ELR (cell line): ENCODE results near the gene NUB1.
"Not testable (repeated sequence)": the region's sequence is repeated elsewhere in the genome, so short reads cannot be mapped to it uniquely, and the experiment has no call there.

Source experiments
- DNase-seq: peaks from one replicate; pipeline ENCODE4 v3.0.0-alpha.2; 2015; ENCODE audit warnings: low read depth

NUB1 gene, protein sequence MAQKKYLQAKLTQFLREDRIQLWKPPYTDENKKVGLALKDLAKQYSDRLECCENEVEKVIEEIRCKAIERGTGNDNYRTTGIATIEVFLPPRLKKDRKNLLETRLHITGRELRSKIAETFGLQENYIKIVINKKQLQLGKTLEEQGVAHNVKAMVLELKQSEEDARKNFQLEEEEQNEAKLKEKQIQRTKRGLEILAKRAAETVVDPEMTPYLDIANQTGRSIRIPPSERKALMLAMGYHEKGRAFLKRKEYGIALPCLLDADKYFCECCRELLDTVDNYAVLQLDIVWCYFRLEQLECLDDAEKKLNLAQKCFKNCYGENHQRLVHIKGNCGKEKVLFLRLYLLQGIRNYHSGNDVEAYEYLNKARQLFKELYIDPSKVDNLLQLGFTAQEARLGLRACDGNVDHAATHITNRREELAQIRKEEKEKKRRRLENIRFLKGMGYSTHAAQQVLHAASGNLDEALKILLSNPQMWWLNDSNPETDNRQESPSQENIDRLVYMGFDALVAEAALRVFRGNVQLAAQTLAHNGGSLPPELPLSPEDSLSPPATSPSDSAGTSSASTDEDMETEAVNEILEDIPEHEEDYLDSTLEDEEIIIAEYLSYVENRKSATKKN

DNA sequence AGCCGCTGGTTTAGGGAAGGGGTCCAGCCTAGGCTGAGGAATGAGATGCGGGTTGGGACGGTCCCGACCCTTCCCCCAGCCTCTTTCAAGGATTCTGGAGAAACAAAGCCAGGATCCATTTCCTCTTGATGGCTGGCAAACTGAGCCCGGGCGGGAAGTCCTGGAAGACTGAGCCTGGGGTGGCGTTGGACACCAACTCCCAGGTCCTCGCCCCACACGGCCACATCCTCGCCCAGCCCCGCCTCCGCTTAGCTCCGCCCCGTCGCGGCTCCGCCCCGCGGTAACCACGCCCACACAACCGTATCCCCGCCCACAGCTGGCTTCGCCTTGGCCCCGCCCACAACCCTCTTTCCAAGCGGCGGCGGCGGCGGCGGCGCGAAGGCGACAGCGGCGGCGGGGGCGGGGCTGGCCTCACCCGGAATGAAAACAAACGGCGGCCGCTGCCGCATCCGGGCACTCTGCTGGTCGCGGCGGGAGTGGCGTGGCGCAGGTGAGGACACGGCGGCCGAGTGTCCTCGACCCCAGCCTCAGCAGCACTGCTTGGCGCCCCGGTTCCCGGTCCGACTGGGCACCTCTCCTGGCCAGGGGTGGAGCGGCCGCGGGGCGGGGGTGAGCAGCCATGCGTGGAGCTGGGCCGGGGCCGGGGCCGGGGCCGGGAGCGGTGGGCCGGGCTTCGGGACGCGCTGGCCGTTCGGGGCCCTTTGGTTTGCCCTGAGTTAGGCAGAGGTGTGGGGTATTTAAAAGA is at the start of gene NUB1:
Gene NUB1 (plus strand): TSS at position 456 of the 745 bp plus-strand sequence. CDS start 3,538 bp downstream, outside the sequence.
- DNase-seq = peak; percentile 87

DNA sequence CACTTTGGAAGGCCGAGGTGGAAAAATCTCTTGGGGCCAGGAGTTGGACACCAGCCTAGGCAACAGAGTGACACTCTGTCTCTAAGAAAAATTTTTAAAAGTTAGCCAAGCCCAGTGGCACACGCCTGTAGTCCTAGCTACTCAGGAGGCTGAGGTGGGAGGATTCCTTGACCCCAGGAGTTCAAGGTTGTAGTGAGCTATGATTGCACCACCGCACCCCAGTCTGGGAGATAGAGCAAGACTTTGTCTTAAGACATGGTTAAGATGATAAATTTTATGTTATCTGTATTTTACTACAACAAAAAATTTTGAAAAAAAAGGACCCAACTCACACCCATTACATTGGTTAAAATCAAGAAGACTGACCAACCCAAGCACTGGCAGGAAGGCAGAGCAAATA is 48.8 kb upstream of the NUB1 start:
- no peak for DNase-seq

DNA sequence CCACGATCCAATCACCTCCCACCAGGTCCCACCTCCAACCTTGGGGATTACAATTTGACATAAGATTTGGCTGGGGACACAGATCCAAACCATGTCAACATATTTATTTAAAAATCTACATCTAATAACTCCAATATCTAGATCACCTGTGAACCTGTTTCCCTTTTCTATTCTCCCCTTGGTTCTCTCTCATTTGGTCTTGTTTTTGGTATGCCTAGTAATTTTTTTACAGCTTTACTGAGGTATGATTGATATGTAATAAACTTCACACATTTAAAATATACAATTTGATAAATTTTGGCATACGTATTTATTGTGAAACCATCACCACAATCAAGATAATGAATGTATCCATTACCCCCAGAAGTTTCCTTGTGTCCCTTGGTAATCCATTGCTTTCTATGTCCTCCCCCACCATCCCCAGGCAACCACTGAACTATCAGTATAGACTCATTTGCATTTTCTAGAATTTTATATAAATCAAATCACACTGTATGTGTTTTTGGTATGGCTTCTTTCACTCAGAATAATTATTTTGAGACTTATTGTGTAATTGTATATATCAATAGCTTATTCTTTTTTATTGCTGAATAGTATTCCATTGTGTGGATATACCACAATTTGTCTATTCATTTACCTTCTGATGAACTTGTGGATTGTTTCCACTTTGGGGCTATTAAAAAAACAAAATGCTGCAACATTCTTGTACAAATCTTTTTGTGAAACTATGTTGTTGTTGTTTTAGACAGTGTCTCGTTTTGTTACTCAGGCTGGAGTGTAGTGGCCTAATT is 45.2 kb upstream of the NUB1 start:
- DNase-seq = no peak

DNA sequence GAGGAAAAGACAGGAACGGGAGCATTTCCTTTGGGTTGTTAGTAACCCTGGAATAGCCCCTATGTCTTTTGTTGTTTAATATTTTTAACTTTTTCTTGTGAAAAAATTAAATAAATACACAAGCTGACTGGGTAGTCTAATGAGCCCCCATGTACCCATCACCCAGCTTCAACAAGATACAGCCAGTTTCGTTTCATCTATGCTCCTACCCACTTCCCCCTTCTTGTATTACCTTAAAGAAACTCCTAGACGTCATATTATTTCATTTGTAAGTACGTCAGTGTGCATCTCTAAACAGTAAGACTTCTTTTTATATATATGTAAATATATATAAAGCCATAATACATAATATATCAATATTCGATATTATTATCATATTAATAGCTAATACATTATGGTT is 42.8 kb upstream of the NUB1 start:
- DNase-seq = no peak

DNA sequence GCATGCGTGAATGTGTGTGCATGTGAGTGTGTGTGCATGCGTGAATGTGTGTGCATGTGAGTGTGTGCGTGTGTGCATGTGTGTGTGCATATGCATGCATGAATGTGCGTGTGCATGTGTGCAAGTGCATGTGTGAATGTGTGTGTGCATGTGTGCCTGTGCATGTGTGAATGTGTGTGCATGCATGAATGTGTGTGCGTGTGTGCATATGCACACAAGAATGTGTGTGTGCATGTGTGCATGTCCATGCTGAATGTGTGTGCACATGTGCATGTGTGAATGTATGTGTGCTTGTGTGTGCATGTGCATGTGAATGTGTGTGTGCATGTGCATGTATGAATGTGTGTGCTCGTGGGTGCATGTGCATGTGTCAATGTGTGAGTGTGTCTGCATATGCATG is 42.1 kb upstream of the NUB1 start:
- DNase-seq = no peak

DNA sequence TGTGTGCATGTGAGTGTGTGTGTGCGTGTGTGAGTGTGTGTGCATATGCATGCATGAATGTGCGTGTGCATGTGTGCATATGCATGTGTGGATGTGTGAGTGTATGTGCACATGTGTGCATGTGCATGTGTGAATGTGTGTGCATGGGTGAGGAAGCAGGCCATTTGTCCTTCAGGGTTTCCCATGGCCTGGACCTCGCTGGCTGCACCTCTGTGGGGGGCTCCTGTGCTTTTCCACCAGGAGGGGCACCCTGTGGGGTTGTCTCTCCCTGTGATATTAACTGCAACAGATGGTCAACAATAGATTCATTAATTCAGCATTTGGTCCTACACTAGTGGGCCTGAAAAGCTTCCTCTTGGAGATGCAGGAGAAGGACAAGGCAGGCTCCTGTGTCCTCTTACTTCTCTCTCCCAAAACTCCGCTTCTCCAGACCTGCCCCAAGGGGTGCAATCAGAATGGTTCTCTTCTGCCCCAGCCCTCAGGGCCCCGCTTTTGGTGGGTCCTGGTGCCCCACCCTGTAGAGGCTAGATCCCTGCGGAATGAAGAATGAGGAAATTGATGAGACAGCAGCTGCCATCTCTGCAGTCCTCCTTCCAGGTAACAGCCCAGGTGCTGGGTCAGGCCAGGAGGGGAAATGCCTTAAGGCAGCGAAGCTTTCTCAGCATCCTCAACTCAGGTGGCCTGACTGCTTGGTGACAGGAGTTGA is 41.5 kb upstream of the NUB1 start:
- no peak for DNase-seq

DNA sequence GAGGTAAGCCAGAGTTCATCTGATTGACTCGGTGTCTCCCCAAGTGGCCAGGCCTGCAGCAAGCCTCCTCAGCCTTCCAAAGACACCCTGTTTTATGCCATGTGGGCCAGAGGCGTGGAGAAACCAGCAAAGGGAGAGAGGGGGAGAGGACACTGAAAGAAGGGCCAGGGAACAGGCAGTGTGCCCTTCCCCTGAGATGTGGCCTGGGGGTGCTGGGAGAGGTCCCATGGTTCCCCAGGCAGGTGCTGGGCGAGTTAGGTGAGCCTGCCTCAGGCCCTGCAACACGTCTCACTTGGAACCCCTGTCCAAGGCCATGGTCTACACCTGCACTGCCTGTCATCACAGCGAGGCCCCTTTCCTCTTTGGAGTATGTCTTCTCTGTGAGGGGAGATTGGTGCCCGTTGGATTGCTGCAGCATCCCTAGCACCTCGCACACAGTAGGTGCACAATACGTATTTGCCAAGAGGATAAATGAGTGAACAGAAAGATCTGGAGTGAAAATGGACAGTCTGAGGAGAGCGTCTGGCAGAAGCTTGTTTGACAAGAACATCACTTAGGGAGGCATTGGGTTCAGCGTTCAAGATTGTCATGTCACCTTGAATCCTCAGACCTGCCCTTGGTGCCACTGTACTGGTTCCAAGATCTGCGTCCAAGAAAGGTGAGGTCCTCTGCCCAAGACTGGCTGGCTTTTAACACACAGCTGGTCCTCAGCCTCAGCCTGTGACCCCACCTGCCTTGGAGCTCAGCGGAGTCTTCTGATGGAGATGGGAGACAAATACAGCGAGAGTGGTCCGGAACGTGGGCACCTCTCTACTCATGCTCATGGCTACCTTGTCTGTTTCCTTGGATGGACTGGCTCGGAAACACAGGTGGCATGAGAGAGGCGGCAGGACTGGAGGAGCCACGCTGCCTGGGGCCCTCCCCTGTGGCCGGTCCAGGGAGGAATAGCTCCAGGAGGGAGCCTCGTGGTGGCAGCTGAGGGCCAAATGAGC is 39.8 kb upstream of the NUB1 start:
- no peak for DNase-seq

DNA sequence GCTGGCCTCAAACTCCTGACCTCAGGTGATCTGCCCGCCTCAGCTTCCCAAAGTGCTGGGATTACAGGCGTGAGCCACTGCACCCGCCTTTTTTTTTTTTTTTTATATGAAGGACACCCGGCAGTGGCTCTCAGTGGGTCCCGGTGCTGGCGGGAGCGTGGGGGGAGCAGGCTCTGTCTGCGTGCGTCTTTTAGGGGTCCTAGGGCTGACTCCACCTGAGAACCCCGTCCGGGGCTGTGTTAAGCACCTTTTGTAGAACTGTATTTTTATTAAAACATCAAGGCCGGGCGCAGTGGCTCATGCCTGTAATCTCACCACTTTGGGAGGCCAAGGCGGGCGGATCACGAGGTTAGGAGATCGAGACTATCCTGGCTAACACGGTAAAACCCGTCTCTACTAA is 37.4 kb upstream of the NUB1 start:
- not testable (repeated sequence) for DNase-seq

DNA sequence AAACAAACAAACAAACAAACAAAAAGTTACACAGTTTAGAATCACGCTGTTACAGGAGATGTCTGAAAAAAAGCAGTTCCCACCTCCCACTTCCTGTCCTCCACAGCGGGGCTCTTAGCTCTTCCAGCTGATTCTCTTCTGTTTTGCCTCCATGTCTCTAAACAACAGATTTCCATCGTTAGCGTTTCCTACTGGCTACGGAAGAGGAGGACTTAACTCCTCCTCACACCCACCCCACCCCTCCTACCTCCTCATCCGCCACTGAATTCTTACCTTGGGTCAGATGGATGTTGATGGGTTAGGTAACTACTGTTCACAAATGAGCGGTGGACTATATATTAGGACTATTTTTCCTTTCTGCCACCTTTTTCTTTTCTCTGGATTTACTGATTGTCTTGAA is 36.8 kb upstream of the NUB1 start:
- peak; percentile 11 for DNase-seq

DNA sequence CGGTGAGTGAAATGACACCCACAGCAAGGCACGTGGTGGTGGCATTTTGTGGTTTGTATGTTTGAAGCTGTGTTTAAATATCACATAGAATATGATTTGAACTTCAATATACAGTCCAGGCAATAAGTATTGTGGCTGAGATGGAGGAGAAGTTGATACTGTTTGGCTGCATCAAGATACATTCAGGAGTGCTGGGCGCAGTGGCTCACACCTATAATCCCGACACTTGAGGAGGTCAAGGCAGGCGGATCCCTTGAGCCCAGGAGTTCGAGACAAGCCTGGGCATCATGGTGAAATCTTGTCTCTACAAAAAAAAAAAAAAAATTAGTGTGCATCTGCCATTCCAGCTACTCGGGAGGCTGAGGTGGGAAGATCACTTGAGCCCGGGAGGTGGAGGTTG is 35.2 kb upstream of the NUB1 start:
- no peak for DNase-seq

DNA sequence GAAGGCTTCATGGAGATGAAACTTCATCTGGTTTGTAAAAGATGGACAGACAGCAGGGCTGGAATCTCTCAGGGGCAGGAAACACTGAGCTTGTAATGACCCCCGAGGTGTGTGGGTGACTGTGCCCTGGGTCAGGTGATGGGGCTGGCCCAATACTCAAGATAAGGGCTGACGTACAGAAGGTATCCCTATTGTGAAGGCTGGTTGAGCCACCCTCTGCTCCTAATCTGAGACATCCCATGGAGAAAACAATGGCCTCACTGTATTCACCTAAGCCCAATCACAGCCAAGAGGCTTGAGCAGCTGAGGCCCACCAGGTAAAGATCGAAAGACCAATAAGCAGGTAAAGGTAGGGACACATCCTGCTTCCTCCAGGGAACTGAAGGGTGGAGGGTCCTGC is 34.8 kb upstream of the NUB1 start:
- no peak for DNase-seq

DNA sequence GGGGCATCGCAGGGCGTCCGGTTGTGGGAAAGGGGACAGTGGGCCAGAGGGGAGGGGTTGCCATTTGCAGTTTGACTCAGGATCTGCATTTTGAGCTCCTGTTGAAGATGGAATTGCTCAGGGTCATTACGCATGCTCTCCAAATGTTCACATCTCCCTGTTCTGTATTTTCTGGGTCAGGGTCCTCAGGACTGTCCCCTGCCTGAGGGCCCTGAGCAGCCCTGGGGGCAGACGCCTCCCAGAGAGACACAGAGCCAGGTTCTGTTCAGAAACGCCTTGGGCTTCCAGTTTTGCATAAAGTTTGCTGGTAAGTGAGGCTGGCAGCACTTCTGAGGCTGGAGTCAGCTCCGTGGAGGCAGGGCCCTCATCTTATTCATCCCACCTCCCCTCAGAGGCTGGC is 34.1 kb upstream of the NUB1 start:
- DNase-seq = no peak

DNA sequence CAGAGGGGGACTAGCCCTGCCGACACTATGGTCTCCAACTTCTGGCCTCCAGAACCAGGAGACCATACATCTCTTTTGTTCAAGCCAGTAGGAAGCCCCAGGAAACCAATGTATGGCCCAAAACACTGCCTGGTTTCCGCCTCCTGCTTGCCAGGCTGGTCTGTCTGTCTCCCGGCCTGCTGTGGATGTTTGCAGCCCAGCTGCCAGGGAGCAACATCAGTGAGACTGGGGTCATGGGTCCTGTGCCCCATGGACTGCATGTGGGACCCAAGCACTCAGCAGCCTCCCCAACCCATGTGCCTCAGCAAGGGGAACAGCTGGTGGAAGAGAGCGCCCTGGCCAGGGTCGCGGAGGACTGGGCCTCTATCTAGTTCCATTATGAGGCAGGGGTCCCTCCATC is 33.4 kb upstream of the NUB1 start:
- DNase-seq = no peak

DNA sequence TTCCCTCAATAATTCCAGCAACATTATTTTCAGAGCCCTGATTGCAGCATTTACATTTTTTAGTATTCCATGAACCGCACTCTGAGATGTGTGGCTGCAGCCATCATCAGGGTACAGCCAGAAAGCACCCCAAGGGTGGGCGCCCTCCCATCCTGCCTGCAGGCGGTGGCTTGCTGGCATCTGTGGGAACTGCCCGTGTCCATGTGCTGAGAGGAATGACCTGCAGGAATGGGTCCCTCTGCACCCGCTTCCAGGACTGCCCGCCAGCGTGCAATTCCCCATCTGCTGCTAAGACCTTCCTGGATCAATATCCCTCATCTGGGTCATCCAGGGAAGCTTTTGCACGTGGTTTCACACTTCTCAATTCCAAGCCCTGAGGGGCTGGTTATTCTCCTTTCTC is 32.8 kb upstream of the NUB1 start:
- DNase-seq = no peak

DNA sequence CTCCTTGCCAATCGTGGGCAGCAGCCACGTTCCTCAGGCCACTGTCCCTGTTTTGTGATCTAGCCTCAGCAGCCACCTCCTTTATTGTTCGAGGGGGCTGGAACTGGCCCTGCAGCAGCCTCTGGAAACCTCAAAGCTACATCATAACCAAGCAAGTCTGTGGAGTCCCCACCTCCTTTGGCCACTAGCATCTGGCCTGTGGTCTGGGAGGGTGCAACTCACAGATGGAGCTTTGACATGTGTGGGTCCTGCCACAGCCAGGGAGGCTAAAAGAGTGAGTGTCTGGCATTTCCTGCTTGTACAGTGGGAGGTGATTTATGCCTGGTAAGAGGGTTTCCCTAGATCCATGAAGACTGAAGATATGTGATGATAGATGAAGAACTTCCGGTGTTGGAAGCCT is 32.3 kb upstream of the NUB1 start:
- peak; percentile 39 for DNase-seq

DNA sequence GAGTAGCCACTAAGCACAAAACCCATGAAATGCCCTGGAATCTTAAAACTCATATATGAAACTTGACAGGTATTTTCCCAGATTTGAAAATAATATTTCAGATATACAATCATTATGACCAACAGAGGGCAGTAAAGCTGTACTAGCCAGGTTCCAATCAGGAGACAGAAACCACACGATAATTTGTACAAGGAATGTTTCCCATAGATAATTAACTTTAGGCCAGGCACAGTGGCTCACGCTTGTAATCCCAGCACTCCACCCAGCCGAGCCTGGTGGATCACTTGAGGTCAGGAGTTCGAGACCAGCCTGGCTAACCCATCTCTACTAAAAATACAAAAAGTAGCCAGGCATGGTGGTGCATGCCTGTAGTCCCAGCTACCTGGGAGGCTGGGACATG is 31.0 kb upstream of the NUB1 start:
- peak; percentile 49 for DNase-seq

DNA sequence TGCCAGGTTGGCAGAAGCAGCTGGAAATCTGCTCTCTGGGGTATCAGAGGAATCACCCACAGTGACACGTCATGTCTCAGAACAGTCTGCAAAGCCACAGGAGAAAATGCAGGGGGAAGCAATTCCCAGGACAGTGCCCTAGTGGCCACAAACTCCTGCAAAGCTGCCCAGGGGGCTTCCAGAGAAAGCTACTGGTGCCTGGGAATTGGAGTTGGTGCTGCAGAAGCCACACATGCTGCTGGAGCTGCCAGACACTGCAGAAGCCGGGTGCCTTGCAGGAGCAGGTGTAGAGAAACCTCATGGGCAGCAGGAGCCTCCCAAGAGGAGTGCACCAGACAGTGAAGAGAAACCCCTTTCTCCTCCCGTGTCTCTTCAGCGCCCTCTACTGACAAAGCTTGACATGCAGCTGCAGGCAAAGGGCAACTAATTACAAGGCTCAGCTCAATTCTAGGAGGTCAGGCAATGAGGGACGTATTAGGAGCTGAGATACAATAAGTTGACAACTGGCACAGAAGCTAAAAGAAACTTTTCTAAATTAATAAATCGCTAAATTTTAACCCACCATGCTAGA is 30.2 kb upstream of the NUB1 start:
- peak; percentile 36 for DNase-seq

DNA sequence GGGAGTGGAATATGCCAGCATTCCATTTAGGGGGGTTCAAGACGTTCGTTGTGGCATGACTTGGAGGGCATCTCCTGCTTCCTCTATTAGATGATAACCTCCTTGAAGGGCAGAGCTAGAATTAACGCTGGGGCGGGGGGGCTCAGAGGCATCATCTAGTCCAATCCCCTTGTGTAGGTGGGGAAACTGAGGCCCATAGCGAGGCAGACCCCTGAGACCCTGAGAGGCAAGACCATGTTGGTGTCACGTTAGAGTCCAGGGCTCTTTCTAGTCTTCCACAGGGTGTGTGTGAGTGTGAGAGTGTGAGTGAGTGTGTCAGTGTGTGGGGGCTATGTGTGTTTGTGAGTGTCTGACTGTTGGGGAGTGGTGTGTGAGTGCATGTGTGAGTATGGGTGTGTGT is 29.3 kb upstream of the NUB1 start:
- no peak for DNase-seq

DNA sequence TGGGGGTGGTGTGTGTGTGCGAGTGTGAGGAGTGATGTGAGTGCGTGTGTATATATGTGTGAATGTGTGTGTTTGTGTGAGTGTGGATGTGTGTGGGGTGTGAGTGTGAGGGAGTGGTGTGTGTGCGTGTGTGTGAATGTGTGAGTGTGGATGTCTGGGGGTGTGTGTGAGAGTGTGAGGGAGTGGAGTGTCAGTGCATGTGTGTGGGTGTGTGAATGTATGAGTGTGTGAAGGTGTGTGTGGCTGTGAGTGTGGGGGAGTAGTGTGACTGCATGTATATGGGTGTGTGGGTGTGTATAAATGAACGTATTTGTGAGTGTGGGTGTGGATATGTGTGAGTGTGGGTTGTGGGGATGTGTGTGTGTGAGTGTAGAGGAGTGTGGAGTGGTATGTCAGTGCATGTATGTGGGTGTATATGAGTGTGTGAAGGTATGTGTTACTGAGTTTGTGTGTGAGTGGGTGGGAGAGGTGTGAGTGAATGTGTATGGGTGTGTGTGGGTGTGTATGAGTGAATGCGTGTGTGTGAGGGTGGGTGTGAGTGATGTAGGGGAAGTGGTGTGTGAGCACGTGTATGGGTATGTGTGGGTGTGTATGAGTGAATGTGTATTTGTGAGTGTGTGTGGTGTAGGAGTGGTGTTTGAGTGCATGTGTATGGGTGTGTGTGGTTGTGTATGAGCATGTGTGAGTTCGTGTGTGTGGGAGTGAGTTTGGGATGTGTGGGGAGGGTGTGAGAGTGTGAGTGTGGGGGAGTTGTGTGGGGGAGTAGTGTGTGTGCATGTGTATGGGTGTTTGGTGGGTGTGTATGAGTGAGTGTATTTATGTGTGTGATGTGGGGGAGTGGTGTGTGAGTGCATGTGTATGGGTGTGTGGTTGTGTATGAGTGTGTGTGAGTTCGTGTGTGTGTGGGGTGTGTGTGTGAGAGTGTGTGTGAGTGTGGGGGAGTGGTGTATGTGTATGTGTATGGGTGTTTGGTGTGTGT is 28.5 kb upstream of the NUB1 start:
- DNase-seq = no peak
